Measurements from ENCODE around the gene CNPY1.

CNPY1 gene

DNA sequence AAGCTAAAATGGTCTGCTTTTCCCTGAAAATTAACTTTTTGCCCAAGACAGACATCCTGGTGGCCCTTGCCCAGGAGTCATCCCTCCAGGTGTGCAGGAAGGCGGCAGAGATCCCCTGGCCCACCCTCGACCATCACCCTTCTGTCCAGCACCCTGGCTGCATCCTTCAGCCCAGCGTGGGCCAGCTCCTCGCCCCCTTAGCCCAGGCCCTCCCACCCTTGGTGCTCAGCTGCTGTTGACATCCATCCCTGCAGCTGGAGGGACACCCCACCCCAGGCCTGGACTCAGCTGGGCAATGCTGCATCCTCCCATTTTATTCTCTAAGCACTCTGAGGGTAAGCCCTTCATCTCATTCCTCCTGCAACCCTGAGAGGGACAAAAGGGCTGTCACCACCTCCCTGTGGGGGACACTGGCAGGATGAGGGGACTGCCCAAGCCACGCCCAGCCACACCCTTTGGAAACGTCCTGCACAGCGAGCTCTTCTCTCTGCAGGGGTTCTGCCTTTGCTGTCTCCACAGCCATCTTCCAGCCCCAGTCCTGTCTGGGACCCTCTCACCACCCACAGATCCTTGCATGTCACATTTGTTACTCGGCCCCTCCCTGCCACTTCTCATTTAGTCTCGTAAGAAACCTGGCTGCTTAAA, 57.8 kb downstream of the CNPY1 start:
- DNase-seq (ENCODE audit: low read depth) = no peak

DNA sequence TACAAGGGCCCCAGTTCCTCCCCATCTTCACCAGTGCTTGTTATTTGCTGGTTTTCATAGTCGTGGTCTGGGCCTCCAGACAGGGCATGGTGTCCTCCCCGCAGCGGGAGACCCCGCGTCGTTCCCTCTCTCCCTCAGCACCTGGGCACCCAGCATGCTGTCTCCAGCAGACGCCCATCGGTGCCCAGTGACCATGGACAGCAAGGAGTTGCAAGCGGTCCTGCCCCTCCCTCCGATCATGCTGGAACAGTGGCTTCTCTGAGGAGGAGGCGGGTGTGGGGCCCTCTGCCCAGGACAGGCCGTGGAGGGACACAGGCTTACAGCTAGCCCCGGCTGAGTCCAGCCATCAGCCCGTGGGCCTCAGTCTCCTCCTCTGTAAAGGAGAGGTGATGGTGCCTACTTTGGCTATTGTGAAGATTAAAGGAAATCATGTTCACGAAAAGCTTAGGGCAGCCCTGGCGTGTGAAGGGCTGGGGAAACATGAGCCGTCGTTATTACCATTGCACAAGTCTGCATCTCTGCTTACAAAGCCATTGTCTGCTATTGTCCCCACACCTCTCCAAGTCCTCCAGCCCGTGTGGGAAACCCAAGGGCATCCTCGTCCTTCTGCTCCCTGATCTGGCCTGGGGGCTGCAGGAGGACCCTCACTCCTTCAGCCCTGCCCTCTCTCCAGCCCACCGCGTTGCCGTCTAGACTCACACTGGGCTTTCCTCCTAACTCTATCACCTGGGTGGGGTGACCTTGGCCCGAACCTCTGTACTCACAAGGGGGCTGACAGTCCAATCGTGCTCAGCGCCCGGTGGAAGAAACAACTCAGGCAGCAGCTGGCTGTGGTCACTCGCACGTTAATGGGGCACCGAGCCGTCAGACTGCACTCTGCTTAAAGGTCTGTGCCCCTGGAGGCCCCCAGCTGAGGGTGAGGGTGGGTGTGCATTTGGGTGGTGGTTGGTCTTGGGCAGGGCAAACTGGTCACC, 58.6 kb downstream of the CNPY1 start:
- DNase-seq (ENCODE audit: low read depth) = no peak

DNA sequence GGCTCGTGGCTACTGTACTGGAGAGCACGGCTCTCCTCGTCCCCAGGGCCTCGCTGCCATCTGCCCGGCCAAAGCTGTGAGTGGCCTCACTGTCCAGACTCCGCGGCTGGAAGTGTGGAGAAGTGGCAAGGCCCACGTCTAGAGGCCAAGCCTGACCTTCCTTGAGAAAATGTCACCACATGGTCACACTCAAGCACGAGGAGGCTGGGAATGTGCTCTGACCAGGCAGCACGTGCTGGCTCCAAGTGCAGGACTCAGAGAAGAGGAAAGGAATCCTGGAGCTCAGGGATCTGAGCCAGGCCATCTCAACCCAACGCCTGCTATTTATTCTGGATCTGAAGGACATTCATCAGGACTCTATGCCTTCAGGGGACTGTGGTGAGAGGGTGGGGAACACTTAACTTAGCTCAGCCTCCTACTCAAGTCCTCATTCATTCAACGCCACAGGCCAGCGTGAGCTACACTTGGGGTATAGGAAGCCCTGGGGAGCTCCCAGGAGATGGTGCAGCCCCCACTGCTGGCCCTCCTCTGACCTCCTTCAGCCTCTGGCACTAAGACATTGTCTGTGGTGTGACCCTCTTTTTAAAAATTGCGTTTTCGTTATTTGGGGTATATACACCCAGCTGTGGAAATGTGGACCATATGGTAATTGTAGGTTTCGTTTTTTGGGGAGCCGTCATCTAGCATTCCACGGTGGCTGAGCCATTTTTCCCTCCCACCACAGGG, 59.4 kb downstream of the CNPY1 start:
- no peak for DNase-seq (ENCODE audit: low read depth)

DNA sequence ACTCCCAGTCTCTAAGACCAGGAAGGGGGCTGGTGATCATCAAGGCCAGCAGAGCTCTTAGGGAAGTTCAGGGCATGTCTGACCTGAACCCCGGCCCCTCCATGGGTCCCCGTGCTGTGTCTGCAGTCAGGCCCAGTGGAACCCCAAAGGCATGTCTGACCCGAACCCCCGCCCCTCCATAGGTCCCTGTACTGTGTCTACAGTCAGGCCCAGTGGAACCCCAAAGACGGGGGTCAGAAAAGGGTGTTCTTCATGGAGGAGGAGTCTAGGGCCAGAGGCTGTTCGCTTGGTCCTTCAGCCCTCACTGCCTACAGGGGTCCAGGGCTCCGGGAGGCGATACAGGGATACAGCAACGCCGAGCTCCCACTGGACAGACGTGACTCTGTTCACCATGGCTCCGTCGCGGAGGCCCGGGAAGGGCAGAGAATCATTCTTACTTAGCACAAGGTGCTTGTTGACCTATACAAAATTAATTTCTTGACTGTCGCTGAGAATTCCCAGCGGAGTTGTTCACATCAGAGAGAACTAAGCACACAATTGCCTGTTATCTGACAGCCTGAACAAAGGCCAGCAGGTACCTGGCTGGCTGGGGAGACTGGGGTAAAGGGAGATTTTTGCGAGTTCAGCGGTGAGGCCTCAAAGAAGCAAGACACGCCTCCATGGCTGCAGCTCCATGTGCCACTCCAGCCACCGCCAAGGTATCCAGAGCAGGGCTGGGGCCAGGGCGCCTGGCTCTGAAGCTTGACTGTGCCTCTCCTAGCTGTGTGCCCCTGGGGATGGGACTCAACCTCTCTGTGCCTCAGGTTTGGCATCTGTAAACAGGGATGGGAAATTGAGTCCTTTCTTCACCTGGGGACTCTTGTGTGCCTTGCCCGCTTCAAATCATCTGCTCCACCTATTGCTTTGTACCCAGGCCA, 61.6 kb downstream of the CNPY1 start:
- no peak for DNase-seq (ENCODE audit: low read depth)

DNA sequence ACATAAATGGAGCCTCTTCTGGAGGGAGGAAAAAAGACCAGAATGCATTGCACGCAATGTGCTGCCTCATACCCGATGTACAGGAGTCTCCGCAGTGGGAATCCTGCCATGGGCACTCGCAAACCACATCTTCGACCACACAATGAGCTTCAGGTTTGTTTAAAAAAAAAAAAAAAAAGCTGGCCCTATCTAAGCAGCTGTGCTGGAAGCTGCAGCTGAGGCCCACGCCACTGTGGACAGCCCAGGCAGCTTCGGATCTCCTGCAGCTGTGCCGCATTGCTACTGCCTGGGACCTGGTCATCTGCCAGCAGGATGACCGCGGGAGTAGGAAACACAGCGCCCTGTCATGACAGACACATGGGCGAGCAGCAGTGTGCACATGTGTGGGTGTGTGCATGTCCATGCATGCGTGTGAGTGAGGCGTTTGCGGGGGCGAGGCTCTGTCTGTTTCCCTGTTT, 62.5 kb downstream of the CNPY1 start:
- DNase-seq (ENCODE audit: low read depth) = no peak

DNA sequence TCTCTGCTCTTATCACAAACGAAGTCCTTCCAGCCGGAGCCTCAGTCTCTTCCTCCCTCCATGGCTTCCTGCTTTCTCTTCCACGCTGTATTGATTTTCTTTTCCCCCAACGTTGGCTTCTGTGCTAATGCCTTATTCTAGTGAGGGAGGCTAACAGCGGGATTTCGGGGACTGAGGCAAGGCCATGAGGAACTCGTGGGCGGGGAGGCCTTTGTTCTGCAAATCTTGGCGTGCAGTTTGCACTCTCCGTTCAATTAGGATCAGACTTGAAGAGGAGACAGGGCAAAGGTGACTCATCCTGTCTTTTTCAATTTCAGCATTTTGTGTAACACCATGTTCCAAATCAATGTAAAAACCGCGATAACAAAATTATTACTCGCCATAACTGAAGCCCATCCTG, 63.1 kb downstream of the CNPY1 start:
- DNase-seq (ENCODE audit: low read depth) = no peak

GRCh38 chr7:155482511-155483183, 63.7 kb downstream of the CNPY1 start:
- DNase-seq (ENCODE audit: low read depth) = no peak

DNA sequence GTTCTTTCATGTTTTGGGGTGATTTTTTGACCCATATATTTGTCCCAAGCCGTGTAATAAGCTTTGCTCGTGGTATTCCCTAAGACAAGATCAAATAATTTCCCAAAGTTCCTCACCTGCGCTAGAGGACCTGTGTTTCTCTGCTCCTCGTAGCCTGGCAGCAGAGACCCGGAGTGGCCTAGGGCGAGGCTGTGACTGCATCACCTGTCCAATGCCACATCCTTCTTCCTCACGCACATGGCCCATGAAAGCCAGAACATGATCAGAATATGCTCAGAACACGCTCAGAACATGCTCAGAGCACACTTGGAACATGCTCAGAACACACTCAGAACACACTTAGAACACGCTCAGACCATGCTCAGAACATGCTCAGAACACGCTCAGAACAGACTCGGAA, 64.6 kb downstream of the CNPY1 start:
- no peak for DNase-seq (ENCODE audit: low read depth)

DNA sequence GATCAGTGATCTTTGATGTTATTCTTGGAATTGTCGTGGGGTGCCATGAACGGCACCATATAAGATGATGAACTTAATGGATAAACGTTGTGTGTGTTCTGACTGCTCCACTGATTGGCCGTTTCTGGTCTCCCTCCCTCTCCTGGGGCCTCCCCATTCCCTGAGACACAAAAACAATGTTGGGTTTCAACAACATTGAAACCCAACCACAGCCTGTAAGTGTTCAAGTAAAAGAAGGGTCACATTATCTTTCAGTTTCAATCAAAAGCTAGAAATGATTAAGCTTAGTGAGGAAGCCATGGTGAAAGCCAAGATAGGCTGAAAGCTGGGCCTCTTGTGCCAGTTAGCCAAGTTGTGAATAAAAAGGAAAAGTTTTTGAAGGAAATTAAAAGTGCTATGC, 68.9 kb downstream of the CNPY1 start:
- DNase-seq (ENCODE audit: low read depth) = no peak

- no peak for DNase-seq (ENCODE audit: low read depth)
Observed at GRCh38 chr7:155471718-155472117, 74.6 kb downstream of the CNPY1 start.

DNA sequence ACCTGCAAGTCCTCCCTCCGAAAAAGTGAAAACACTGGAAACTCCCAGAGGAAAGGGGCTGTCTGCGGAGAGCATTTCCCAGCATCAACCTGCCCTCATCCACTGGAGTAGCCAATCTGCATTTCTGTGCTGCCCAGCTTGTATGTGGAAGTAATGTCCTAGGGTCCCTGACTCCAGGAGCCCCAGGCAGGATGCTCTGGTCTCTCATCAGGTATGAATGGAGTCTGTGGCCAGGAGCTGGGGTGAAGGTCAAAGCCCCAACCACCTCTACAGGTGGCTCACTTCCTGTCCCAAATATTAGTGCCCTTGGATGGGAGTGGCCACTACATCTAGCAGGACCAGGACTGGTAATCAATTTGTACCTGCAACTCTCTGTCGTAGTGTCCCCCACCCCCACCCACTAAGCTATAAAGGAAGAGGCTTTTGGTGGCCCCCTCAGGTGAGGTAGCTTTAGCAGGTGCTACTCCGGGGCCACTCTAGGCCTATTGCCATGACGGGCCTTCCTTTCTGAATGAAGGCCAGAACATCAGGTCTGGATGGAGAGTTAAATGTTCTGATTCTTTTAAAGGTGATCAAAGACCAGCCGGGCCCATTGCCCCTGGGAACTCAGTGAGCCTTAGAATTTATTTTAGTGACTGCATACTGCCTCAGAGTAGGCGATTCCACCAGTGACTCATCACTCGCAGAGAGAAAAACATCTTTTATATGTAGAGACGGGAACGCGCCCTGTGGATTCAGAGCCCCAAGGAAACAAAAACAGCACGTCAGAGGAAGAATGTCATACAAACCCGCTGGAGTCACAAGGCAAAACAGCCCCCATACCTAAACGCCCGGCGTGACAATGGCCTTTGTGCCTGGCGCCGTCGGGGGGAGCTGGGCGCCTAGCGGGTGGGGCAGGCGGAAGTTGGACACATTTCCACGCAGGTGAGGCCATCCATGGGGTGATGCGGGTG, 75.4 kb downstream of the CNPY1 start:
- no peak for DNase-seq (ENCODE audit: low read depth)

DNA sequence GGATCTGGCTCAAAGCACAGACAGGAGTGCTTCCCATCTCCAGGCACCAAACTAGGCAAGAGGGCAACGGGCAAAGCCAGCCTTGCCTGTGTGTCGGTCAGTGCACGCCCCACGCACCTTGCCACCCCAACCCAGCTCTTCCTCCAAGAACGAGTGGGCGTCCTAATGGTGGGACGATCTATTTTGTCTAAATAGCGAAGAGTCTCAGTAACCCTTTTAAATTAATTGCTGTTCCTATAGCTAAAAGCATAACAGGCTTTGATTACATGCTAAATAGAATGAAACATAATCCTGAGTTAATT, 76.2 kb downstream of the CNPY1 start:
- DNase-seq (ENCODE audit: low read depth) = no peak

- no peak for DNase-seq (ENCODE audit: low read depth)
Observed at GRCh38 chr7:155469311-155470185, 76.8 kb downstream of the CNPY1 start.

DNA sequence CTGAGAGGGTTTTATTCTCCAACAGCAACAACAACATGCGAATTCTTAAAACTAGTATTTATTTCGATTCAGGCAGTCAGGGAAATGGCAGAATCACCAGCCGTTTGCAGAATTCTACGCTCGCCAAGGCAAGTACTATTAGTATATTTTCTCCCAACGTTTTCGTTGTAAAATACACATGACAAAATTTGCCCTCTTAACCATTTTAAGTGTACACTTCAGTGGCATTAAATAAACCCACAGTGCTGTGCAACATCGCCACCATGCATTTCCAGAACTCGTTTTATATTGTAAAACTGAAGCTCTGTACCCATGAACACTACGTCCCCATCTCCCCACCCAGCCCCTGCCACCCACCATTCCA, 77.6 kb downstream of the CNPY1 start:
- DNase-seq (ENCODE audit: low read depth) = no peak

DNA sequence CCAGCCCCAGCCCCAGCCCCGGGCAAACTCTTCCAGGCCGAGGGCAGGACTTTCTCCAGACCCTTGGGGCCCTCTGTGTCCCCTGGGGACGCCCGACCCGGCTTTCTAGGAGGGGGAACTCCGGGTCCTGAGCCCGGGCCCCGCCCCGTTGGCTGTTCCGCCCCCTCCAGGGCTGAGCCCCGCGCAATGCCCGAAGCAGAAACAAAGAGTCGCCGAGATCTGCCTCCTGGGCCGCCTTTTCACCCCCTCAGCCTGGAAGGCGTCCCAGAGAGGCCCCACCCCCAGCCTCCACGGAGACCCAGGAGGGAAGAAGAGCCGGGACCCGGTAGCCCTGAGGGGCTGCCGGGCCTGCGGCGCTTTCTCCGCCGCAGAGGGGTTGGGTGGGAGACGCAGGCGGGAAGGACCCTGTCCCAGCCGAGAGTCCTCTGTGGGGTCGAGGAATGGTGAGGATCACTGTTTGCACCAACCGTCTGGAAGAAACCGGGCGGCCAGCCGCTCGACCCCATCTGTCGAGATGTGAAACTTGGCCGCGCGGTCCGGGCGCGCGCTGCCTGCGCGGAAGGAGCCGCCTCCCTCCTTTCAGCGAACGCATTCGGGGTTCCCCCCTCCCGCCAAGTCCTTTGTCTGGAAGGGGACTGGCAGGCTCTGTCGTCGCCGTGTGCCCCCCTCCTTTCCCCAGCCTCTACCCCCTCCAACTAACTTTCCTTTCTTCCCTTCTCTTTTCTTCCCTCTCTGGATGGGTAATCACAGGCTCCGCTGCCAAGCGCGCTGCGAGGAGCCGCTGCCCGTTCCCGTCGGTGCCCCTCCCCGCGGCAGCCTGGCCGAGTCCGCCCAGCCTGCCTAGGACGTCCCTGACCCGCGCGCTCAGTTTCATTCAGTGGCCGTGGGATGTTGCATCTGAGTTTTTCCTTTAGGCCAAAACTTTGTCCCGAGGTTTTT, 78.2 kb downstream of the CNPY1 start:
- no peak for DNase-seq (ENCODE audit: low read depth)

GRCh38 chr7:155466814-155467733, 79.3 kb downstream of the CNPY1 start:
- DNase-seq (ENCODE audit: low read depth) = no peak

Measured in activated T-helper 1 cell treated with Interleukin-2 at 50 U/mL for 16 hours (primary cell).